ENCODE data around the gene TLCD5. TPM values are rescaled to one million over a fixed set of nuclear protein-coding genes. Genes with fewer than 3 reads are reported as not detected.

Gene TLCD5
- total and polyA plus RNA-seq, 5 donors from 2014 or later = 0.21 to 0.46 (median 0.35) TPM; not detected in 1

DNA sequence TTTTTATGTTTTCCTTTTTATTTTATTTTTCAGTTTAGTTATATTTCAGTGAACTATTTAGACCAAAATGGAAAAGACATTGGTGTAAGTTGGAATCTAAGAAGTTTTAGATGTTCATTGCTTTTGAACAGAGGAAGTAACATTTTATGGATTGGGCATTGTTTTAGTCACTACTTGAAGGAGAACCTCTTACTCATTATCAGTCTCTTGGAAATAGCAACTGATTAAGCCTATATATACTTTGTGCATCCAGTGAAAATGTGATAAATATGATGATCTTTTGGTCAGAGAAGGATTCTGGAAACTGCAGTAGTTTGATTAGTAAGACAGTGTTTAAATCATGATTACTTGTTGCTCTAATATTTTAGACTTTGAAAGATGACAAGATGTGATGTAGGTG is 25.5 kb downstream of the TLCD5 start:
- ATAC-seq (ENCODE audit: low read depth in 2 of 2) (no peak), DNase-seq (no peak)
- no peaks in the 10 kb centered on the region for H3K4me1 ChIP-seq (ENCODE audit: control insufficient read depth, insufficient read depth, low read length, poor library complexity, severe bottlenecking)
- H3K4me3 Mint-ChIP-seq = no peak overlapping the region
- H3K9me3 ChIP-seq (ENCODE audit: control insufficient read depth in 2 of 2, low read length in 2 of 2) = no peaks in the 10 kb centered on the region
- H3K4me3 ChIP-seq (ENCODE audit: low read depth, low read length) = no peak overlapping the region
- H3K27ac ChIP-seq (ENCODE audit: insufficient read depth, low read length, poor library complexity, severe bottlenecking) = no peak overlapping the region
- H3K27ac Mint-ChIP-seq = no peak overlapping the region
- no peaks in the 10 kb centered on the region for H3K36me3 ChIP-seq (ENCODE audit: control insufficient read depth, insufficient read depth, low read length)
- H3K27me3 Mint-ChIP-seq = peaks cover 42% of the 10 kb centered on the region
- H3K9me3 Mint-ChIP-seq = no peaks in the 10 kb centered on the region
- no peaks in the 10 kb centered on the region for H3K36me3 Mint-ChIP-seq
- H3K4me1 Mint-ChIP-seq = peaks cover 15 to 27% (median 22%) of the 10 kb centered on the region in 4 donors
- H3K27me3 ChIP-seq (ENCODE audit: control insufficient read depth, insufficient read depth, low read length) = peaks cover 2% of the 10 kb centered on the region

DNA sequence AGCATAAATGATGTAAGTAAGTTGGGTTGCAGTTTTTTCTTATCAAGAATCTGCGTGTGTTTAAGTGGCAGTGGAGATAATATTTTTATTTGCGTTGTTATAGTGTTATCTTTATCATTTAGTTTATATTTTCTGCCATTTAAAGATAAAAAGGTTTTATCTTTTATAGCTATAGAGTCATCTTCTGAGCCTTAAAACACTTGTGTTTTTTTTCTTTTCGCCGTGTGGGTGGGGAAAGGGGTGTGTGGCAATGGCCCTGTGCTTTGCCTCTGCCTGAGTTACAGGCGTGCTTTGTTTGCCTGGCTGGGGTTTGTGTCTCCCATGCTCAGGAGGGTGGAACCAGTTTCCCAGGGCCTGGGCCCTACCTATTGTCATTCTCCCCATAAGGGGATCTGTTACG is 27.3 kb downstream of the TLCD5 start:
- H3K9me3 Mint-ChIP-seq = no peaks in the 10 kb centered on the region
- peaks cover 6 to 17% (median 10%) of the 10 kb centered on the region in 4 donors for H3K4me1 Mint-ChIP-seq
- H3K36me3 ChIP-seq (ENCODE audit: control insufficient read depth, insufficient read depth, low read length) = no peaks in the 10 kb centered on the region
- H3K27ac ChIP-seq (ENCODE audit: insufficient read depth, low read length, poor library complexity, severe bottlenecking) = no peak overlapping the region
- H3K27me3 ChIP-seq (ENCODE audit: control insufficient read depth, insufficient read depth, low read length) = peaks cover 2% of the 10 kb centered on the region
- H3K4me3 ChIP-seq (ENCODE audit: low read depth, low read length) = no peak overlapping the region
- H3K4me3 Mint-ChIP-seq = no peak overlapping the region
- DNase-seq (no peak), ATAC-seq (ENCODE audit: low read depth in 2 of 2) (no peak)
- no peaks in the 10 kb centered on the region for H3K4me1 ChIP-seq (ENCODE audit: control insufficient read depth, insufficient read depth, low read length, poor library complexity, severe bottlenecking)
- H3K27ac Mint-ChIP-seq = no peak overlapping the region
- H3K9me3 ChIP-seq (ENCODE audit: control insufficient read depth in 2 of 2, low read length in 2 of 2) = no peaks in the 10 kb centered on the region
- peaks cover 32% of the 10 kb centered on the region for H3K27me3 Mint-ChIP-seq
- peaks cover 4% of the 10 kb centered on the region for H3K36me3 Mint-ChIP-seq

DNA sequence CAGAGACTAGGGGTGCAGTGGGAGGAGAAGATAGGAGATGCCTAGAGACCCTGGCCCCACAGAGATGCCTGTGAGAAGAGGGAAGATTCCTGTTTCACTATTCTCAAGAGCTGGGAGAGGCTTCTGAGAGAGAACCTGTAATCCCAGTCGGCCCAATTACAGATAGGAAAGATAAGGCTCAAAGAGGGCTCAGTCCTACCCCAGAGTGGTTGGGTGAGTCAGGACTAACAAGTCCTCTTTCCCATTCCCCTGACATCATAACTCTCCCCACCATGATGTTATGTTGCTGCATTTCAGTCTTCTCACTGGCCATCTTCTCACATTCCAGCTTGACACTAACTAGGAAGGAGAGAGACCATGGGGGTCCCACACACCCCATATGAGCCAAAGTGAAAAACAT is 29.0 kb downstream of the TLCD5 start:
- ATAC-seq (ENCODE audit: low read depth in 2 of 2) (no peak), DNase-seq (no peak)
- H3K36me3 Mint-ChIP-seq = peaks cover 8% of the 10 kb centered on the region
- peaks cover 31% of the 10 kb centered on the region for H3K27me3 Mint-ChIP-seq
- H3K27ac Mint-ChIP-seq = no peak overlapping the region
- H3K4me3 Mint-ChIP-seq = no peak overlapping the region
- Histone ChIP-seq H3K9me3 (ENCODE audit: control insufficient read depth in 2 of 2, low read length in 2 of 2) (no peaks in the 10 kb centered on the region), H3K27me3 (ENCODE audit: control insufficient read depth, insufficient read depth, low read length) (peaks cover 2% of the 10 kb centered on the region), H3K36me3 (ENCODE audit: control insufficient read depth, insufficient read depth, low read length) (no peaks in the 10 kb centered on the region), H3K4me3 (ENCODE audit: low read depth, low read length) (no peak overlapping the region), H3K4me1 (ENCODE audit: control insufficient read depth, insufficient read depth, low read length, poor library complexity, severe bottlenecking) (no peaks in the 10 kb centered on the region), H3K27ac (ENCODE audit: insufficient read depth, low read length, poor library complexity, severe bottlenecking) (no peak overlapping the region)
- H3K9me3 Mint-ChIP-seq = peaks cover 0 to 2% (median 0%) of the 10 kb centered on the region in 7 donors
- H3K4me1 Mint-ChIP-seq = peaks cover 0 to 14% (median 8%) of the 10 kb centered on the region in 4 donors

DNA sequence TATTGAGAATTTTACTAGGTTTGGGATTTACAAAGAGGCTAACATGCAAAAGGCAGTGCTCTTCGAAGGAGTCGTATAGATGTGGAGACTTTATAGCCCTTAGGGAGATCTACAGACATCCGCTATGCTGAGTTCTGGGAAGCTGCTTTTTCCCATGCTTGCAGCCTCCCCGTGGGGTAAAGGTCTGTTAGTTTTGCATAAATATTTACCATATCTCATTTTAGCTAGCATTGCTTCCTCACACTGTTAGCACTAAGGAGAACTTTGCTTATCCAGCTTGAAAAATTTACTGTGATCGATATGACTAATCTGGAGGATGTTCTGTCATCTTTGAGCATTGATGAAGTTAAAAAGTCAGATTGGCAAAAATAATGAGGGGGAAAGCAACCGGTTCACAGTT is 29.7 kb downstream of the TLCD5 start:
- Histone ChIP-seq H3K4me1 (ENCODE audit: control insufficient read depth, insufficient read depth, low read length, poor library complexity, severe bottlenecking) (no peaks in the 10 kb centered on the region), H3K9me3 (ENCODE audit: control insufficient read depth in 2 of 2, low read length in 2 of 2) (no peaks in the 10 kb centered on the region), H3K4me3 (ENCODE audit: low read depth, low read length) (no peak overlapping the region), H3K27me3 (ENCODE audit: control insufficient read depth, insufficient read depth, low read length) (peaks cover 2% of the 10 kb centered on the region), H3K27ac (ENCODE audit: insufficient read depth, low read length, poor library complexity, severe bottlenecking) (no peak overlapping the region), H3K36me3 (ENCODE audit: control insufficient read depth, insufficient read depth, low read length) (no peaks in the 10 kb centered on the region)
- H3K4me3 Mint-ChIP-seq = no peak overlapping the region
- H3K27me3 Mint-ChIP-seq = peaks cover 24% of the 10 kb centered on the region
- ATAC-seq (ENCODE audit: low read depth in 2 of 2) (no peak), DNase-seq (no peak)
- H3K27ac Mint-ChIP-seq = no peak overlapping the region
- H3K4me1 Mint-ChIP-seq = peaks cover under 1 to 14% (median 5%) of the 10 kb centered on the region in 4 donors
- H3K36me3 Mint-ChIP-seq = peaks cover 8% of the 10 kb centered on the region
- peaks cover 0 to 2% (median 0%) of the 10 kb centered on the region in 7 donors for H3K9me3 Mint-ChIP-seq

DNA sequence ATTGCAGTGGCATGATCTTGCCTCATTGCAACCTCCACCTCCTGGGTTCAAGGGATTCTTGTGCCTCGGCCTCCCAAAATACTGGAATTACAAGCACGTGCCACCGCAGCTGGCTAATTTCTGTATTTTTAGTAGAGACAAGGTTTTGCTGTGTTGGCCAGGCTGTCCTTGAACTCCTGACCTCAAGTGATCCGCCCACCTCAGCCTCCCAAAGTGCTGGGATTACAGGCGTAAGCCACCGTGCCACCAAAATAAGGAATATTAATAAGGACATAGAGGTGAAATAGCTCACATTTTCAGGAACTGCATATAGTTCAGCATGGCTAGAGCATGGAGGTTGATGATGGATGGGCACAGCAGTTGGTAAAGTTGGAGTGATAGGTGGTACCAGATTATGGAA is 32.5 kb downstream of the TLCD5 start:
- Histone ChIP-seq H3K4me1 (ENCODE audit: control insufficient read depth, insufficient read depth, low read length, poor library complexity, severe bottlenecking) (no peaks in the 10 kb centered on the region), H3K4me3 (ENCODE audit: low read depth, low read length) (no peak overlapping the region), H3K36me3 (ENCODE audit: control insufficient read depth, insufficient read depth, low read length) (no peaks in the 10 kb centered on the region), H3K27me3 (ENCODE audit: control insufficient read depth, insufficient read depth, low read length) (peaks cover under 1% of the 10 kb centered on the region), H3K27ac (ENCODE audit: insufficient read depth, low read length, poor library complexity, severe bottlenecking) (no peak overlapping the region), H3K9me3 (ENCODE audit: control insufficient read depth in 2 of 2, low read length in 2 of 2) (no peaks in the 10 kb centered on the region)
- H3K9me3 Mint-ChIP-seq = peaks cover 0 to 2% (median 0%) of the 10 kb centered on the region in 7 donors
- H3K4me3 Mint-ChIP-seq = no peak overlapping the region
- H3K36me3 Mint-ChIP-seq = peaks cover 8% of the 10 kb centered on the region
- no peak for DNase-seq
- H3K27me3 Mint-ChIP-seq = peaks cover 11% of the 10 kb centered on the region
- H3K4me1 Mint-ChIP-seq = peaks cover 0 to 14% (median 3%) of the 10 kb centered on the region in 4 donors
- no peak for ATAC-seq (ENCODE audit: low read depth in 2 of 2)
- H3K27ac Mint-ChIP-seq = no peak overlapping the region

DNA sequence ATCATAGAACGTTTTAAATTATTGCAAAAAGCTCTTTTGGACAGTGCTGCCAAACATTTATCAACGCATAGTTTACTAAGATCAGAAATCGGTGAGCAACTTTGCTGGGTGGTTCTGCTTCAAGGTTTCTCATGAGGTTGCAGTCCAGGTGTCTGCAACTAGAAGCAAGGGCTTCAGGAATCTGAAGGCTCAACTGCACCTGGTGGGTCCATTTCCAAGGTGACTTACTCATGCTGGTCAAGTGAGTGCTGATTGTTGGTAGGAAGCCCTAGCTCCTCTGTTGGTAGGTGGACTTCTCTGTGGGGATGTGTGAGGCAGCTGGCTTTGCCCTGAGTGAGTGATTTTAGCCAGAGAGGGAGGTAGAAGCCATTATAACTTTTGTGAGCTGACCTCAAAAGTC is 33.6 kb downstream of the TLCD5 start:
- H3K9me3 ChIP-seq (ENCODE audit: control insufficient read depth in 2 of 2, low read length in 2 of 2) = no peaks in the 10 kb centered on the region
- H3K4me3 ChIP-seq (ENCODE audit: low read depth, low read length) = no peak overlapping the region
- Mint-ChIP-seq H3K4me3 (no peak overlapping the region), H3K4me1 (peaks cover 0 to 13% (median 3%) of the 10 kb centered on the region in 4 donors), H3K27me3 (peaks cover 8% of the 10 kb centered on the region), H3K9me3 (peaks cover 0 to 2% (median 0%) of the 10 kb centered on the region in 7 donors), H3K27ac (no peak overlapping the region), H3K36me3 (peaks cover 8% of the 10 kb centered on the region)
- no peaks in the 10 kb centered on the region for H3K27me3 ChIP-seq (ENCODE audit: control insufficient read depth, insufficient read depth, low read length)
- H3K4me1 ChIP-seq (ENCODE audit: control insufficient read depth, insufficient read depth, low read length, poor library complexity, severe bottlenecking) = no peaks in the 10 kb centered on the region
- ATAC-seq (ENCODE audit: low read depth in 2 of 2) = no peak
- H3K36me3 ChIP-seq (ENCODE audit: control insufficient read depth, insufficient read depth, low read length) = no peaks in the 10 kb centered on the region
- DNase-seq = no peak
- H3K27ac ChIP-seq (ENCODE audit: insufficient read depth, low read length, poor library complexity, severe bottlenecking) = no peak overlapping the region

DNA sequence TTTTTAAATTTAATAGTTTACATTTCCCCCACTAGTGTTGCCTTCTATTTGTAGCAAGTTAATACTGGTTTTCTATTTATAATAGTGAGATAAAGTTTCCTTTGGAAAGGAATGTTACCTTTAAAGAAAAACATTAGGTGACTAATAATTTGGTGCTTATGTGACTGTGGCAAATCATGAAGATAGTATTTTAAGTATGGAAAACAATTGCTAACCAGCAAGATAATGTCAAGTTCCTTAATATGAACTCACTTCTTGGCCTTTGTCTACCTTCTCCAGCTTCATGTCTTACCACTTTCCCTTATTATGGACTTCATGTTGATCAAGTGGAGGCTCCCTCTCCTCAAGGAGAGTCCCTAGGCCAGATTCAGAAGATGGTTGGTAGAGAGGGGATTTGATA is 38.3 kb downstream of the TLCD5 start:
- Mint-ChIP-seq H3K27ac (no peak overlapping the region), H3K9me3 (no peaks in the 10 kb centered on the region), H3K4me1 (peaks cover 0 to 5% (median 3%) of the 10 kb centered on the region in 4 donors), H3K4me3 (no peak overlapping the region), H3K27me3 (no peaks in the 10 kb centered on the region), H3K36me3 (peaks cover 4% of the 10 kb centered on the region)
- H3K36me3 ChIP-seq (ENCODE audit: control insufficient read depth, insufficient read depth, low read length) = no peaks in the 10 kb centered on the region
- no peaks in the 10 kb centered on the region for H3K9me3 ChIP-seq (ENCODE audit: control insufficient read depth in 2 of 2, low read length in 2 of 2)
- H3K4me1 ChIP-seq (ENCODE audit: control insufficient read depth, insufficient read depth, low read length, poor library complexity, severe bottlenecking) = no peaks in the 10 kb centered on the region
- H3K4me3 ChIP-seq (ENCODE audit: low read depth, low read length) = no peak overlapping the region
- DNase-seq = no peak
- ATAC-seq (ENCODE audit: low read depth in 2 of 2) = no peak
- H3K27me3 ChIP-seq (ENCODE audit: control insufficient read depth, insufficient read depth, low read length) = no peaks in the 10 kb centered on the region
- H3K27ac ChIP-seq (ENCODE audit: insufficient read depth, low read length, poor library complexity, severe bottlenecking) = no peak overlapping the region

DNA sequence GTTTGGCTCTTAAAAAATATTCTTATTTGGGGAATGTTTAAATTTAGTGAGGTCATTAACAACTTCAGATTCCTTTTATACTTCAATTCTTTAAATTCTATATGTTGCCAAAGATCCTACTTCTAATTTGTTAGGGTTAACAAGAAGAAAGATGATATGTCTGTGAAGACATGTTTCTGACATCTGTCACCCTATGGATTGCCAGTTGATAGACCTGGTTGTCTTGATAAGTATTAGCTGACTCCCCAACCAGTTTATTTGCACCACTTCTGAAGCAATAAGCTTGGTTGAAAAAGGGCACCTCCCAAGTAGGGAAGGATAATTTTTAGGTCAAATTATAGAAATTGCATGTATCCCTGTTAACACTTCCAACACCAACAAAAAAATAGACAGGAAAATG is 40.4 kb downstream of the TLCD5 start:
- DNase-seq = no peak
- Histone ChIP-seq H3K27ac (ENCODE audit: insufficient read depth, low read length, poor library complexity, severe bottlenecking) (no peak overlapping the region), H3K4me1 (ENCODE audit: control insufficient read depth, insufficient read depth, low read length, poor library complexity, severe bottlenecking) (no peaks in the 10 kb centered on the region), H3K9me3 (ENCODE audit: control insufficient read depth in 2 of 2, low read length in 2 of 2) (no peaks in the 10 kb centered on the region), H3K36me3 (ENCODE audit: control insufficient read depth, insufficient read depth, low read length) (no peaks in the 10 kb centered on the region), H3K4me3 (ENCODE audit: low read depth, low read length) (no peak overlapping the region), H3K27me3 (ENCODE audit: control insufficient read depth, insufficient read depth, low read length) (no peaks in the 10 kb centered on the region)
- H3K4me3 Mint-ChIP-seq = no peak overlapping the region
- H3K36me3 Mint-ChIP-seq = no peaks in the 10 kb centered on the region
- no peak for ATAC-seq (ENCODE audit: low read depth in 2 of 2)
- no peak overlapping the region for H3K27ac Mint-ChIP-seq
- peaks cover under 1% of the 10 kb centered on the region for H3K27me3 Mint-ChIP-seq
- H3K4me1 Mint-ChIP-seq = peaks cover 0 to 3% (median 3%) of the 10 kb centered on the region in 4 donors
- no peaks in the 10 kb centered on the region for H3K9me3 Mint-ChIP-seq

Measured in CD4-positive, CD25-positive, alpha-beta regulatory T cell (primary cell).